Inflammatory macrophage treated with lipopolysaccharide for 1 hour (primary cell): Measurements from ENCODE around the gene GMDS.

Experiments
- DNase-seq, 2 donors: peaks; one replicate each; pipeline ENCODE4 v3.0.0-alpha.2; 2020 to 2022

The GMDS gene

DNA sequence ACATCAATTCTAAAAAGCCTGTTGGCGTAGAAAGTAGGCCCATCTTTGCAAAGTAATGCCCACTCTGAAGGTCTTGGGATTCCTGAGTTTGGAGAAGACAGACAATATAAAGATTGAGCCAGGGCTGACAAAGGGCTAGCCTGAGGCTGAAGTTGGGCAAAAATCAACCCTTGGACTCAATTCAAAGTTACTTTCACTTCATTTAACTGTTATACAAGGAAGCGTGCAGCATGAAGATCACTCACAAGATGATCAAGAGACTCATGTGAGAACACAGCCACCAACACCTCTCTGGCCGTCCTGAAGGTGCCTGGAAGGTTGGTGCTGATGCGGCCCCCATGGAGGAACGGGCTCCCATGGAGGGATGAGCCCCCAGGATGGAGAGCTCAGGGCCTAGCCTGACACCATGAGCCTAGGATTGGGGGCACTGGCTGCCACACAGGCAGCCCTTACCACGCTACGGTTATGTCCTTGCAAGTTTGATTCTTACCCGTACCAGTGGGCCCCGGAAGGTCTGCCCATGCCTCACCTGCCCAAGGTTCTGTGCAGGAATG lies 609.1 kb downstream of the GMDS start:
- no peak for DNase-seq

- no peak for DNase-seq
Observed at GRCh38 chr6:1635305-1636010, 609.9 kb downstream of the GMDS start.

DNA sequence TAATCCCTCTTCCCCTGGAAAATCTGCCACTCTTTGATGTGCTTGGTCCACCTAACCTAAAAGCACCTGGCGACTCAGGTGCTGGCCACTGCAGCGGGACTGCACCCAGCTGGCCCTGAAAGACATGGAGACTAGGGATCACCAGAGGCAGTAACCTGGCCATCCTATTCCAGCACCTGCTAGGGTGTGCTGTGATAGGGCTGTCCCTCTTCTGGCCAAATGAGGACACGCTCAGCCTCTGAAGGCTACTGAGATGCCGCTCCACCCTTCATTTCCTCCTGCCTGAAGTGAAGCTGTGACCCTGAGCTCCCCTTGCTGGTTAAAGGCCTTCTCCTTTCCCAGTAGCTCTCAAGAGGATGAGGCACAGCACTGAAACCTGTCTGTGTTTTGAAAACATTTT lies 611.3 kb downstream of the GMDS start:
- DNase-seq: no peak

GRCh38 chr6:1633366-1634021 lies 611.9 kb downstream of the GMDS start:
- DNase-seq: no peak

- no peak for DNase-seq
Observed at GRCh38 chr6:1631251-1631650, 614.2 kb downstream of the GMDS start.

DNA sequence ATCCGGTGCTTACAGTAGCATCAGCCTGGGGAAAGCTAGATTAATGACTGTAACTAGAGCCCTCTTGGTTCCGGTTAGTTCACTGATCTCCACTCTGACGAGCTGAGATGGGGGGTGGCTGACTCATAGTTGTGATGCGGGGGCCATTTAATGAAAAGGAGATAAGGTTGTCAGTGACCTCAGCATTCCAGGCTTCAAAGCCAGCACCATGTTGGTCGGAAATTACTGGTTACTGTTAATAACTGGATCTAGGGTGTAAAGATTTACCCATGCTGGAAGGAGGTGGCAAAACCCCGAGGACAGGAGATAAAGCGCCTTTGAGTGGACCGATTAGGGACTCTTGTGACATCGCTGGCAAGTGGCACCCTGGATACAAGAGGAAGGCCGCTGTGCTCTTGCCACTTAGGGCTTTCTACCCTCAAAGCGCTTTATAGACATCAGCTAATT lies 614.6 kb downstream of the GMDS start:
- DNase-seq: no peak

GRCh38 chr6:1630212-1630770 lies 615.1 kb downstream of the GMDS start:
- no peak for DNase-seq

DNA sequence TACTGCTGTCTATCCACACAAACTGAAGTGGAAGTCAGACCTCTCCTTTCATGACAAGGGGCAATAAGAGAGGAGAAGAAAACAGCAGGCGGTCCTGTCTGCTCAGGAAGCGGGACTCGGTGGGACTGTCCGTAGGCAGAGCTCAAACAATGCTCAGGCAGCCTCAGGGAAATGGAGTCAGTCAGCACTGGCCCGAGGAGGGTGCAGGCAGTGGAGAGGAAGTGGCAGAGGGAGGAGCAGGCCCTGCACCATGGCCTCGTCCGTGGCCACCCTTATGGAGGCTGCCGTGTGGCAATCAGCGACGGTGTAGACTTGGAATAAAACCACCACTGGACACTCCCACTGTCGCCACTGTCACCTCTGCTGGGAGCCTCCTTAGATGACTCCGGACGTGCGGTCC lies 616.1 kb downstream of the GMDS start:
- DNase-seq: no peak

DNA sequence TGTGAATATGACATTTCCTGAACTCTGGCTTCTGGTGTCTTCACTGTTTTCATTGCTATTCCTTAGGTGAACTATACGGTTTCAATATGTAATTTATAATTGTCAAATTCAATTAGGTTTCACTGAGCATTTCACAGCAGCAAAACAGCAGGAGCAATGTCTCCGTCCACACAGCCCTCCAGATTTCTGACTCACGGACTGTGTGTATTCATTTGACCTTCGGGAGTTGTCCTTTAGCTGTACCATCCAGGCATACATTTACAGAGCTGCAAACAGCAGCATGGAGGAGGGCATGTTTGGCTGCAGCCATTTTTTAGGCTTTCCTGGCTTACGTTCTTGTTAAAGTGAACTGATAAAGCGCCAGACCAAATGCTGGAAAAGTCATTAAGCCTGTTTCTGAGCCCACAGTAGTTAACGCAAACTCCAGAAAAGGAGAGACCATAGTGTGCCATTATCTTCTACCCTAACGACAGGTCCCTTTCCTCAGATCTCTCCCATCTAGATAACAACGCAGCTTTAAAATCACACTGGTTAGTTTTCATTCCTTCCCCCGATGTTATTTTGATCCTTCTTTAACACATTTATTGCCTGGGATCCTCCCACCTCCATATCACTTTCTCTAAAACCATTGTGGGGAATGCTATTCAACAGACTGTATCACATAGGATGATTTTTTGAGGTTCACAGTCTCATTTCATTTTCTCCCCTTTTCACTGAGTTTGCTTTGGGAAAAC lies 617.4 kb downstream of the GMDS start:
- no peak for DNase-seq

- no peak for DNase-seq
Observed at GRCh38 chr6:1626481-1626880, 618.9 kb downstream of the GMDS start.

- no peak for DNase-seq
Observed at GRCh38 chr6:1625794-1626435, 619.5 kb downstream of the GMDS start.

- DNase-seq: peak; percentile 30 to 45
Observed at GRCh38 chr6:1624851-1625781, 620.3 kb downstream of the GMDS start.

DNA sequence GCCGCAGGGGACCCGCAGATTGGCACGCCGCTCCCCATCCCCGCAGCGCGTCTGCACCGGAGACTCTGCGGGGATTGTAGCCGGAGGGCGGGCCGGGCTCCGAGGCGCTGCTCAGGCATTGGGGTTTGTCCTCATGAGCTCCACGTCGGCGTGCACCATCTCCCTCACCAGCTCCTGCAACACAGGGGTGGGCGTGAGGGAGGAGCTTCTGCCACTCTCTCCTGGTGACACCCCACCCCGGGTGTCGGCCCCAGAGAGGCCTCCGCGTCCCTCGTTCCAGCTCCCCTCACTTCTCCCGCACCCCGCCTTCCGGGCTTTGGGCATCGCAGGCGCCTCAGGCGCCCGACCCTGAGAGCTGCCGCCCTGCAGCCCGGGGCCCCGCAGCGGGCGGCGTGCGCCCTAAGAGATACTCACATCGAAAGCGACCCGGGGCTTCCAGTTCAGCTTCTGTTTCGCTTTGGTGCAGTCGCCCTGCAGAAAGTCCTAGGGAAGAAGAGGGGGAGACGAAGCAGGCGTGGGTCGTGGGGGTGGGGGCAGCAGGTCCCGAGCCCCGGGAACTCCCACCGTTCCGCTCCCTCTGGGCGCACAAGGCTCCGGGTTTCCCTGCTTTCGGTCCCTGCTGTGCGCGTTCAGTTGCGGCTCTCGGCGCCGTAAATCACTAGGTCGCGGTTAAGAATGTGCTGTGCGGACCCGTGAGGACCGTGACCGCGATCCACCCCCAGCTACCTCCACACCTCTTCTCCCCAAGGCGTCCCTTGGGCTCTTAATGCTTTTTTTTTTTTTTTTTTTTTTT lies 621.2 kb downstream of the GMDS start:
- DNase-seq: peak in 1 of 2 donors; percentile 45

DNA sequence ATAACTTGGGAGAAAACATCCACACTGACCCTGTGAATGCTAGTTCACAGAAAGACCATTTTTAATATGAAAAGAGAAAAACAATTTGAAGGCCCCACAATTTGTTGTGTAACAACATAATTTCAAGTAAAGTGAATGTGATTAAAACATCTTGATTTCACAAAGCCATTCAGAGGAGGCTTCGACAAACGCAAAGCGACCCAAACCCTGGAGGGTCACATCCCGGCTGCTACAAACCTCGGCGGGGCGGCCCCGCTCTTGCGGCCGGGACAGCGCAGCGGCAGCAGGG lies 621.7 kb downstream of the GMDS start:
- DNase-seq: no peak

GRCh38 chr6:1622851-1623768 lies 622.3 kb downstream of the GMDS start:
- no peak for DNase-seq

- no peak for DNase-seq
Observed at GRCh38 chr6:1622220-1622850, 623.1 kb downstream of the GMDS start.

- DNase-seq: no peak
Observed at GRCh38 chr6:1621070-1621701, 624.2 kb downstream of the GMDS start.

- no peak for DNase-seq
Observed at GRCh38 chr6:1620504-1621069, 624.8 kb downstream of the GMDS start.
